ENCODE data around the gene RBMS3. TPM values are rescaled to one million over a fixed set of nuclear protein-coding genes. Genes with fewer than 3 reads are reported as not detected.
"Not testable (repeated sequence)": the region's sequence is repeated elsewhere in the genome, so short reads cannot be mapped to it uniquely, and the experiment has no call there.

RBMS3 gene
- total RNA-seq, 2 experiments from 2014 or later, result 0.15 to 3.0 TPM

DNA sequence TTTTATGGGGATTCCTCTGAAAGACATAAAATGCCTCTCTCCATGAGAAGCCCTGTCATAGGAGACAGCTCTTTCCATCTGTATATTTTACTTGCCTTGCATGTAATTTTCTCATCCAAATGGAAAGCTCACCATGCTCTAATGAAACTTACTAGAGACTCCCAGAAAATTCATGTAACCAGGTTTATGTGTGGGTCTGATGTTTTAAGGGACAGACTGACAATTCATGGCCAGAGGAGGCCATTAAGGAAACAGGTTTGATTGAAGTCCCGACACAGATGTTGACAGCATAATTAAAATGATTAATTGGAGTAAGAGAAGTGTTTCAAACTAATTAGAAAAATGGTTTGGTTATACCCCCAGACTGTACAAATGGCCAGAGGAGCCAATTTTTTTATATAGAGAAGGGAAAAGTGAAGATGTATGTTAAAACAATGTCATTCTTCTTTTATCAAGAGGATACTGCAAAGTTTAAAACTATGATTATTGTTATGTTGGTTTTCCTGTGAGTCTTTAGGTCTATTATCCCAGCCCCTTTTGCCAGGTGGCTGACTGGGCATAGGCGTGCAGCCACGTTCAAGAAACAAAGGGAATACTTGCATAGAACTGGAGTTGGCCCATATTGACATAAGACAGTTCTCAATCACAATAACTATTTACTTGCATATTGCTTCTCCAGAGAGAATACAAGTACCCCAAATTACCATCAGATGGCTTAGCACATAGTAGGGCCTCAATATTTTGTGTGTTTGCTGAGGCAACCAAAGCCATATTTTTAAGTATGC, 64.8 kb downstream of the RBMS3 start:
- CTCF ChIA-PET, result no interaction called here
- Mint-ChIP-seq H3K4me1 (no peaks in the 10 kb centered on the region), H3K27ac (no peak overlapping the region), H3K9me3 (ENCODE audit: low read depth) (peaks cover 3% of the 10 kb centered on the region), H3K4me3 (no peak overlapping the region), H3K36me3 (no peaks in the 10 kb centered on the region), H3K27me3 (no peaks in the 10 kb centered on the region)
- no peak for DNase-seq
- no peak for ATAC-seq

DNA sequence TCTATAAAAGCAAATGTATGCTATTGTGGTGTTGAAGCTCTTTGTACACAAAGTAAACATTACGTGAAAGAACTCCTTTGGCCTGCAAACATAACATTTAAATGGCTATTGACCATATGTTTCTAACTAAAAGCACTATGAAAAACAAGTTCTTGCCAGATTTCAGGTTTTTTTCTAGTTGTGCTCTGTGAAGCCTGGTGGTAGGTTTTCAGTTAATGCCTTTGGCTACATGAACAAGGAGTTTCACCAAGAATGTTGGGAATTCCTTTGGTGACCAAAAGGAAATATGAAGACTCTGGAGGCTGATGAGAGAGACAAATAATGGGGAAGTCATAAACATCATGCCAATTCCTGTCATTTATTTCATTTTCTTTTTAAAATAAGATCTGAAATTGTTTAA, 66.0 kb downstream of the RBMS3 start:
- Mint-ChIP-seq H3K4me3 (no peak overlapping the region), H3K27me3 (no peaks in the 10 kb centered on the region), H3K9me3 (ENCODE audit: low read depth) (peaks cover 3% of the 10 kb centered on the region), H3K36me3 (no peaks in the 10 kb centered on the region), H3K4me1 (no peaks in the 10 kb centered on the region), H3K27ac (no peak overlapping the region)
- ATAC-seq (no peak), DNase-seq (no peak)
- CTCF ChIA-PET, result no interaction called here

DNA sequence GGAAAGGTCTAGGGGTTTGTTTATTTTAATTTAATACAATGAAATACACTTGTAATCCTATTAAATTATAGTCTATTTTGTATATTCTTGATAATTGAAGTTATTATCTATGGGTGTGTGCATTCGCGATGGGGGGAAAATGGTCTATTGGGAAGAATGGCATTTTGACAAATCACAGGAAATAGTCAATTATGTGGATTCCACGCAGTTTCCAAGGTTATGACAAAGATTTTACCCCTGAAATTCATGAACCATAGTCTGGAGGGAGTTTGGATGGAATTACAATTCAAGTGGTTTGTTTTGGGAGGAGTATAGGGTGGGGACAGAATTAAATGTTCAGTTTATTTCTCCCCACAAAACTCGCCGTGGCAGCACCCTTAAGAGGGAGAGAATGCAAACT, 66.5 kb downstream of the RBMS3 start:
- DNase-seq (no peak), ATAC-seq (no peak)
- Mint-ChIP-seq H3K36me3 (no peaks in the 10 kb centered on the region), H3K4me3 (no peak overlapping the region), H3K4me1 (no peaks in the 10 kb centered on the region), H3K27ac (no peak overlapping the region), H3K9me3 (ENCODE audit: low read depth) (peaks cover 3% of the 10 kb centered on the region), H3K27me3 (no peaks in the 10 kb centered on the region)
- CTCF ChIA-PET, result no interaction called here

DNA sequence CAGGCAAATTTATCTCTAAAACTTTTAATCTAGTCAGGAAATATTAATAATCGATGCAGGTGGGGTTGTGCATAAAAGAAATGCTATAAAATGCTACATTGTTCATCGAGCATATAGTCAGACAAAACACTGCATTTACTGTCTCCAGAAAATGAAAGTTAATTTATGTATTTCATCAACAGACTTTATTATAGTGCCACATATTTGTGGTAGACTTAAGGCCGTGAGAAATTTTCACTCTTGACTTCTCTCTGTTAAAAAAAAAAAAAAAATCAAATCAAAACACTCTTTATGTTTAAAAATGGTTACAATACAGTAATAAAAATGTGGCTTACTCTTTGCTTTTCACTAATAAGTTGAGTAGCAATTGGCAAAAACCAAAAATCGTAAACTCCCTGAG, 67.4 kb downstream of the RBMS3 start:
- ATAC-seq (no peak), DNase-seq (no peak)
- Mint-ChIP-seq H3K4me3 (no peak overlapping the region), H3K27ac (no peak overlapping the region), H3K4me1 (no peaks in the 10 kb centered on the region), H3K36me3 (no peaks in the 10 kb centered on the region), H3K27me3 (no peaks in the 10 kb centered on the region), H3K9me3 (ENCODE audit: low read depth) (peaks cover 3% of the 10 kb centered on the region)
- CTCF ChIA-PET, result no interaction called here

DNA sequence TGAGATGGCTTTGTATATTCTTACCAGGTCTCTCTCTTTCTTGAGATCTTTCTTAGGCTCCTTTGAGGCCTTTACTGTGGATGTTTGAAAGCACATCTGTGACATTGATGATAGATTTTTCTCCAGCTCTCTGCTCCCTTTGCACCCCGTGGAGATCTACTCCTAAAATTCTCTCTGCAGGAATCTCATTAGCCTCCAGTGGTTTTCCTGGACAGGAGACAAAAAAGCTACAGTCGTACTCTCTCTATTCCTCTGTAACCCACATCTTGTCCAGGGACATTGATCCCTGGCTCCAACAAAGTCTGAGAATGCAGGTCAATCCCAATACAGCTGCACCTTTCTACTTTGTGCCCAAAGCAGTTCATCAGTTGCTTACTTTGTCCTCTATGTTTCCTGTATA, 68.2 kb downstream of the RBMS3 start:
- CTCF ChIA-PET, result no interaction called here
- no peaks in the 10 kb centered on the region for H3K27me3 Mint-ChIP-seq
- no peaks in the 10 kb centered on the region for H3K4me1 Mint-ChIP-seq
- H3K36me3 Mint-ChIP-seq, result no peaks in the 10 kb centered on the region
- peaks cover 3% of the 10 kb centered on the region for H3K9me3 Mint-ChIP-seq (ENCODE audit: low read depth)
- DNase-seq, result no peak
- no peak overlapping the region for H3K27ac Mint-ChIP-seq
- ATAC-seq, result no peak
- H3K4me3 Mint-ChIP-seq, result no peak overlapping the region

DNA sequence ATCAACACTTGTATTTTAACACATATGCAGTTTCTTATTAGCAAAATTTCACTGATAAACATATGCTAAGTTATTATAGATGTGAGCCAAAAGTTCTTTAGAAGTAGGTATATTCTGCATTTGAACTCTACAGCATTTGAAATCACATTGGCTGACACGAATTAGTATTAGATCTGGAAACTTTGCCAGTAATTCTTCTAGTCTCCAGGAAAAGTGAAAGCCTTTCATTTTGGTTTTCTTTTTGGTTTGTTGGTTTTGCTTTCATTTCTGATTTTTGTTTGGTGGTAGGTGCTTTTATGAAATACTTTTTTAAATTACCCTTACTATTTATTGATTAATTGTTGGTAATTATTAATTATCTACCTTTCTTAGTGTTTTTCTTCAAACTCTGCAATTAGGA, 72.9 kb downstream of the RBMS3 start:
- DNase-seq (no peak), ATAC-seq (no peak)
- H3K4me1 Mint-ChIP-seq, result no peaks in the 10 kb centered on the region
- CTCF ChIA-PET, result no interaction called here
- H3K9me3 Mint-ChIP-seq (ENCODE audit: low read depth), result peaks cover 2% of the 10 kb centered on the region
- no peak overlapping the region for H3K27ac Mint-ChIP-seq
- no peaks in the 10 kb centered on the region for H3K27me3 Mint-ChIP-seq
- no peaks in the 10 kb centered on the region for H3K36me3 Mint-ChIP-seq
- no peak overlapping the region for H3K4me3 Mint-ChIP-seq

DNA sequence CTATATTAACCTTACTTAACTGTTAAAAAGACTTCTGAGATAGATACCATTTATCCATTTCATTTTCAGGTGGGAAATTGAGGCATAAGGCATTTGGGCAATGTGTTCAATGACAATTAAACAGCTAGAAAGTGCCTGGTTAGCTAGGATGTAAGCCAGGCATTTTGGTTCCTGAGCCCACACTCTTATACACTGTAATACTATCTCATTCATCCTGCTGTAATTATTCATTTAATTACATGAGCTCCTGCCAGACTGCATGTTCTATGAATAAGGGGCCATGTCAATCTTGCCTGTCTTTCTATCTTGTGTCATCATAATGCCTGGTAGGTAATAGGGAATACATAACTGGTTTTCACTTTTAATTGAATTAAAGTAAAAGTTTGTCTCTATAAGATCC, 74.0 kb downstream of the RBMS3 start:
- H3K9me3 Mint-ChIP-seq (ENCODE audit: low read depth), result peaks cover 2% of the 10 kb centered on the region
- no peaks in the 10 kb centered on the region for H3K27me3 Mint-ChIP-seq
- no peak overlapping the region for H3K27ac Mint-ChIP-seq
- H3K36me3 Mint-ChIP-seq, result no peaks in the 10 kb centered on the region
- no peaks in the 10 kb centered on the region for H3K4me1 Mint-ChIP-seq
- ATAC-seq (no peak), DNase-seq (no peak)
- CTCF ChIA-PET, result no interaction called here
- H3K4me3 Mint-ChIP-seq, result no peak overlapping the region

DNA sequence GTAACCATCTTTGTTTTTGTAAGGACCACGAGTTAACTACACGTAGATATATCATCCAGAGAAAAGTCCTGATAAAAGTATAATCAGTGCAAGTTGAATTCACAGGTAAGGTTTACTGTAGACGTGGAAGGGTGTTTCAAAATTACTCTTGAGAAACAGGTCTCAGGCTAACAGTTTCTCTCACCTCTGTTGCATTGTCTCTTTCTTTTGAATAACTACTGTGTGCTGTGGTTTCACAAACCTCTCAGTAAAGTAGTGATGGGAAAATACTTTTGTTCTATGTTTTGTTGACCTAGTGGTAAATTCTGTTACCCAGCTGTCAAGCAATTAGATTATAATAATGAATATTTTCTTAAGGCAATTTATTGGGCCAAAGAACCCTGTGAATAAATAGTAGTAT, 75.2 kb downstream of the RBMS3 start:
- H3K9me3 Mint-ChIP-seq (ENCODE audit: low read depth), result peaks cover 2% of the 10 kb centered on the region
- DNase-seq, result no peak
- CTCF ChIA-PET, result no interaction called here
- H3K27me3 Mint-ChIP-seq, result no peaks in the 10 kb centered on the region
- no peak overlapping the region for H3K4me3 Mint-ChIP-seq
- no peak for ATAC-seq
- H3K4me1 Mint-ChIP-seq, result no peaks in the 10 kb centered on the region
- H3K36me3 Mint-ChIP-seq, result no peaks in the 10 kb centered on the region
- no peak overlapping the region for H3K27ac Mint-ChIP-seq

DNA sequence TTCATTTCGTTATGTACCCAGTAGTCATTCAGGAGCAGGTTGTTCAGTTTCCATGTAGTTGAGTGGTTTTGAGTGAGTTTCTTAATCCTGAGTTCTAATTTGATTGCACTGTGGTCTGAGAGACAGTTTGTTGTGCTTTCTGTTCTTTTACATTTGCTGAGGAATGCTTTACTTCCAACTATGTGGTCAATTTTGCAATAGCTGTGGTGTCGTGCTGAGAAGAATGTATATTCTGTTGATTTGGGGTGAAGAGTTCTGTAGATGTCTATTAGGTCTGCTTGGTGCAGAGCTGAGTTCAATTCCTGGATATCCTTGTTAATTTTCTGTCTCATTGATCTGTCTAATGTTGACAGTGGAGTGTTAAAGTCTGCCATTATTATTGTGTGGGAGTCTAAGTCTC, 79.4 kb downstream of the RBMS3 start:
- H3K27ac Mint-ChIP-seq; H3K4me3 Mint-ChIP-seq; H3K4me1 Mint-ChIP-seq; DNase-seq; H3K9me3 Mint-ChIP-seq (ENCODE audit: low read depth); H3K27me3 Mint-ChIP-seq; CTCF ChIA-PET; ATAC-seq; H3K36me3 Mint-ChIP-seq: not testable (repeated sequence)

DNA sequence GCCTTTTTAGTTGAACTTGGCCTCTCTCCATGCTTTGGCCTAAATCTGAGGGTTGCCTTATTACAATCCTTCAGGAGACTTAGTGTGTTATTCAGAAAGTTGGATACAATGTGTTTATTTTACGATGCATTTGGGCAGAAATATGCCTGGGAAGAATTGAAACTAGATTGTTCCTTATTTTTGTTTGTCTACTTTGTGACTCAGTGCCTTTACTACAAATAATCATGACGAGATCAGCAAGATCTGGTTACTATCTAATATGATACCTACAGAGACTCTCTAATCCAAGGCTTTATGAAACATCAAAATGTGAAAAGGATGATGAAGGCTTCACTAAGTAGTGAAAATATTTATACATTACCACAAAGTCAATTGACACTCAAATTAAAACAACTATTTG, 82.2 kb downstream of the RBMS3 start:
- DNase-seq (no peak), ATAC-seq (no peak)
- CTCF ChIA-PET, result no interaction called here
- Mint-ChIP-seq H3K27me3 (no peaks in the 10 kb centered on the region), H3K36me3 (no peaks in the 10 kb centered on the region), H3K4me1 (no peaks in the 10 kb centered on the region), H3K4me3 (no peak overlapping the region), H3K27ac (no peak overlapping the region), H3K9me3 (ENCODE audit: low read depth) (no peaks in the 10 kb centered on the region)

DNA sequence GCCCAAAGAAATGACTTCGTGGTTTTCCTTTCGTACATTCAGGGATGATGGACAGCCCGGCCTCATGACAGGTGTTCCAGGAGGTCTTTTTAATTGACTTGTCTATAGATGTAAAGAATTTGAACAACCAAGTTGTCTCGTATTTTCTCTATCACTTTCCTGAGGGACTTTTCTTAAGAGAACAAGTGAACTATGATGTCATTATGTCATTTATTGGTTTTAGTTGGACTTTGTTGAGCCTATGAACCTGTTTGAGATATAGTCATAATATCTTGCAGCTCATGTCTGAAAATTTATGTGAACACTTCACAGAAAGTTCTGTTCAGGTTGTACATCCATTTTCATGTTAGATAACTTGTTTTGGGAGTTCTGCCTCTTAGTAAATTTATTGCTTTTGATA, 89.2 kb downstream of the RBMS3 start:
- no peak for ATAC-seq

DNA sequence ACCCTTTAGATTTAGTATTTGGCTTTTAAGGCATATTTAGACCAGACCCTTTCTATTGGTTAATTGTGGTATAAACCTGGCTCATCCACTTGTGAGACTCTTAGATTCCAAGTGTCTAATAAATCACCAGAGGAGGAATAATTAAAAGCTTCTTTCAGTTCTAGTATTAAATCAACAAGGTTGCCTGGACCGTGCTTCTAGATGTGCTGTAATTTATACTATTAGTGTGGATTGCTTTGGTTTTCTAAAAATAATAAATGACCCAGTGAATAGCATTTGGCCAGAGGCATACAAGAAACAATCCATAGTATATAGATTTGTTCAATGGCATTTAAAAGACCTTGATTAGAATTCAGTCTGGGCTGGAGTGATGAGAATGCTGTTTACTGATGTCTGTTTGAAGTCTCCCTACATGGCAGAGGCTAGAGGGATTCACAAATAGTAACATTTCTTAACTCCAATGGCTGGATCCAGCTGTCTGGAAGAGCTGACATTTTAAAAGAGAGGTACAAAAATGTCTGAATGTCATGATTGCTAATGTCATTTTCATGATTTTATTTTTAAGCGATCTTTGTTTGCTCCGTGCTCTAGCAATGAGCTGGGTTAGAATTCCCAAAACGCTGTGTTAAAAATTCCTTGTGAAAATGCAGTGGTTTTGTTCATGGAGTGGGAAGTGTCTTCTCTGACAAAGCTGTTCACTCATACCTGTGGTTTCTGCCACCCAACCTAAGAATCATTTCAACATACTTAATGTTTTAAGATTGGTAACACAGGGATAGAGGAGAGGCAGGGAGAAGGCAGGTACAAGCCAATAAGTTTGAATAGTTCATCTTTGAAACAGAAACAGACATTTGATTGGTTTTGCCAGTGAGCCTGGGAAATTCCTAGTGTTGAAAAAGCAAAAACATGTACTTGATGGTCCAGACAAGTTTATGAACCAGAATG, 89.9 kb downstream of the RBMS3 start:
- no peaks in the 10 kb centered on the region for H3K27me3 Mint-ChIP-seq
- DNase-seq (no peak), ATAC-seq (no peak)
- no peaks in the 10 kb centered on the region for H3K4me1 Mint-ChIP-seq
- no peaks in the 10 kb centered on the region for H3K36me3 Mint-ChIP-seq
- H3K9me3 Mint-ChIP-seq (ENCODE audit: low read depth), result peaks cover 2% of the 10 kb centered on the region
- no peak overlapping the region for H3K27ac Mint-ChIP-seq
- no peak overlapping the region for H3K4me3 Mint-ChIP-seq
- CTCF ChIA-PET, result no interaction called here

More for the DNA sequence above, 89.2 kb downstream of the RBMS3 start:
- peaks cover 2% of the 10 kb centered on the region for H3K9me3 Mint-ChIP-seq (ENCODE audit: low read depth)
- CTCF ChIA-PET, result no interaction called here
- no peak overlapping the region for H3K27ac Mint-ChIP-seq
- H3K4me1 Mint-ChIP-seq, result no peaks in the 10 kb centered on the region
- H3K27me3 Mint-ChIP-seq, result no peaks in the 10 kb centered on the region
- DNase-seq, result no peak
- H3K36me3 Mint-ChIP-seq, result no peaks in the 10 kb centered on the region
- H3K4me3 Mint-ChIP-seq, result no peak overlapping the region

DNA sequence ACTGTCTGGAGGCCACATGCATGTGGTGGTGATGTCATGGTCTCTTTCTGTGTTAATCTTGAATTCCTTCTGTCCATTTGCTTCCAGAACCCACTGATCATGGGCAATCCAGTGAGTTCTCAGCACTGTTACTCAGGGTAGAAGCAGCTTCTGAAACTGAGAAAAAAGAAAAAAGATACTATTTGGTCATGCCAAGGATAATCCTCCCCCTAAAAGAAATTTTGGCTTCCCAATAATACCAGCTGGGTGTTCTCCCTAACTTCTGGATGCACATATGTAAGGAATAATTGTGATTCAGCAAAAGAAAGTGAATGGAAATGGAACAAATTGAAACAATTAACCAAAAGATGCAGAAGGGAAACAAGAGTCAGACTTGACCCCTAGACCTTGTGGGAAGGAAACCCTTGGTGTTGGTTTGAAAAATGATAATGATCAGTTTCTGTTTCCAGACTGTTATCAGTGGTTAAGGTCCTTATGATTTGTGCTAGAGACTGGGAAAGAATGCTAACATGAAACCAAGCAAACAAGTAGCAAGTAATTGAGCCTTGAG, 92.3 kb downstream of the RBMS3 start:
- Mint-ChIP-seq H3K27me3 (no peaks in the 10 kb centered on the region), H3K27ac (no peak overlapping the region), H3K4me1 (no peaks in the 10 kb centered on the region), H3K4me3 (no peak overlapping the region), H3K36me3 (no peaks in the 10 kb centered on the region), H3K9me3 (ENCODE audit: low read depth) (peaks cover 2% of the 10 kb centered on the region)
- CTCF ChIA-PET, result no interaction called here
- no peak for ATAC-seq
- no peak for DNase-seq

DNA sequence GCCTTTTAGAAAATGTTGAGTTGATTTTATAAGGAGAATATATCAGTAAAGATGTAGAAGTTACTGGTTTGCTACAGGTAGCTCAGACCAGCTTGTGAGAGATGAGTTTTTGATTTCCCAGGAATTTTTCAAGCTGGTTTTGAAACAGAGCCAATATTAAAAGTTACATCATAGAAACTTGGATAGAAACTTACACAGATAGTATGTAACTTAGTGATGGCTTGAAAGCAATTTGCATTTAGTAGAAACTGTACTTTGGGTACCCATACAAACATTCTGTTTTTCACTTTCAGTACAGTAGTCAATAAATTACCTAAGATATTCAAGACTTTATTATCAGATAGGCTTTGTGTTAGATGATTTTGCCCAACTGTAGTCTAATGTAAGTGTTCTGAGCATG, 93.4 kb downstream of the RBMS3 start:
- Mint-ChIP-seq H3K27me3 (no peaks in the 10 kb centered on the region), H3K4me1 (no peaks in the 10 kb centered on the region), H3K4me3 (no peak overlapping the region), H3K9me3 (ENCODE audit: low read depth) (peaks cover 2% of the 10 kb centered on the region), H3K36me3 (no peaks in the 10 kb centered on the region), H3K27ac (no peak overlapping the region)
- no peak for DNase-seq
- CTCF ChIA-PET, result no interaction called here
- ATAC-seq, result no peak

Data from activated CD8-positive, alpha-beta memory T cell treated with anti-CD3 and anti-CD28 coated beads, Interleukin-2, amount 10 ng/mL, durations not matched to agents 7 days and 5 days (primary cell).